Stimulated activated CD4-positive, alpha-beta T cell treated with anti-CD3 and anti-CD28 coated beads, Interleukin-1b, Interleukin-23, amount 100 ng/mL, for 4 hours (primary cell): ENCODE data around the gene CDH4.

ENCODE experiments used
- DNase-seq, 2 donors: peaks; one replicate each; pipeline ENCODE4 v3.0.0-alpha.2; 2020; ENCODE audit warnings: low read depth in 2 of 2

The CDH4 gene

DNA sequence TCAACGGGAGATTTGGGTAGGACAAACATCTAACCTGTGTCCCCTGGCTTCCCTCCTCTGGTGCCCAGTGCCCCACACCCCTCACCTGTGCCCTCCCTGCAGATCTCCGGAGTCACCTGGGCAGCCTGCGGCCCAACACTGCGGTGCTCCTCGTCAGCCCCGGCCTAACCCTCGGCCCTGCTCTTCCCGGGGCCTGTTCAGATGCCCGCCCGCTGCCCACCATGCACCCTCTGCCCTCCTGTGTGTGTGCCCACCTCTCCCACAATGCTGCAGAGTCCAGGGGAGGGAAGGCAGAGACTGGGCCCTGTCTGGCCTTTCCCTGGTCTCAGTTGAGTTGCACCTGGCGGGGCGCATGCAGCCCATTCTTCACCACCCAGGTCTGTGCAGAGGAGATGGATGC lies 349.3 kb downstream of the CDH4 start:
- DNase-seq, result no peak

DNA sequence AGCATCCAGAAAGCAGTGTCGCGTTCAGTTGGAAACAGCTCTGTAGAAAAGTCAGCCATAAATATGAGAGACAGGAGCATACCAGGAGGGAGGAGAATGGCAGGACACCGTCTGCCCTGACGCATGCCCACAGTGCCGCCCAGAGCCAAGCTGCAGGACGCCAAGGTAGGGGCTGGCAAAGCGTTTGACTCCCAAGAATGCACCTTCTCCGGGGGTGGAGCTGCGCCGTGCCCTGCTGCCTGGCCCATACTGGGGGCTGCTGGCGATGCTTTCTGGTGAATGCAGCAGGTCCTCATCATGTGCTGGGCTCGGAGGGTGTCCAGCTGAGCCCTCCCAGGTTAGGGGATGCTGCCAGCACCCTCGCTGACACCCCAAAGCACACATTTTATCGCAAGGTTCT lies 349.8 kb downstream of the CDH4 start:
- DNase-seq, result no peak

DNA sequence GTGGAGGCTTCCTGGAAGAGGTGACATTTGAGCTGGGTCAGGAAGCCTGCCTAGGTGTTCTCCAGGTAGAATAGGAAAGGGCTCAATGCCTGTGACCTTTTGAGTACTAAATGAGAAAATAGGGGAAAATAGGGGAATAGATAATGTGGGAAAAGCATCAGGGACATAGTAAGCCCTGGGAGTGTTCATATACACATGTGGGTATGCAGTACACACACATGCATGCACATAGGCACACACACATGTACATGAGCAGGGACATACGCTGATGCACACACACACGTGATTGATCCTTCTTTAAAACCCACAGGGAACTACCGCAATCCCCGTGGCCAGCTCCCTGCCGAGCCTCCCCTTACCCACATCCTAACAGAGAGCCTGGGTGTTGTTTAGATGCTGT lies 351.7 kb downstream of the CDH4 start:
- DNase-seq, result no peak

DNA sequence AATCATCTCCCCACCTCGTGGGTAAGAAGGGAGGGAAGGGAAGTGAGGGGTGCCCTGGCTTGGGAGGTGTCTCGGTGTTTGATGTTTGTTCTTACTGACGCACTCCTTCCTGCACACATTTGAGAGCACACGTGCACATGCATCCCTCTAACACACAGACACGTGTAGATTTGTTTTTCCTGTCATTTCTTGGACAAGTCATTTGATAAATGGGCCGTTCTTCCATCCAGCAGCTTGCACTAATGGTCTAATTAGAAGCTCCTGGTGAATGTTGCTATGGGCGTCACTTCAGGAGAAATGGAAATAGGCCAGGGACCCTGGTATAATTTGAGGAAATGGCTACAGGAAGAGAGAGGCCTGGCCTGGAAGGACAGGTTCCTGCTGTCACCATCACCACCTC lies 352.5 kb downstream of the CDH4 start:
- no peak for DNase-seq

DNA sequence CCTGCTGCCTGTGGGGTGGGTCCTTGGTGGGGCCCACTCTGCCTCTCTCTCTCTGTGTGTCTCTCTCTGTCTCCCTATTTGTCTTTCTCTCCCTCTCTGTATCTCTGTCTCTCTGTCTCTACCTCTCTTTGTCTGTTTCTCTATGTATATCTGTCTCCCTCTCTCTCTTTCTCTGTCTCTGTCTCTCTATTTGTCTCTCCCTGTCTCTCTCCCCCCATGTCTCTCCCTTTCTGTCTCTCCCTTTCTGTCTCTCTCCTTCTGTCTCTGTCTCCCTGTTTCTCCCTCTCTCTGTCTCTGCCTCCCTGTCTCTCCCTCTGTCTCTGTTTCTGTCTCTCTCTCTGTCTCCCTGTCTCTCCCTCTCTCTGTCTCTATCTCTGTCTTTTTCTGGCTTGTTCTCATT lies 353.2 kb downstream of the CDH4 start:
- DNase-seq, result no peak

DNA sequence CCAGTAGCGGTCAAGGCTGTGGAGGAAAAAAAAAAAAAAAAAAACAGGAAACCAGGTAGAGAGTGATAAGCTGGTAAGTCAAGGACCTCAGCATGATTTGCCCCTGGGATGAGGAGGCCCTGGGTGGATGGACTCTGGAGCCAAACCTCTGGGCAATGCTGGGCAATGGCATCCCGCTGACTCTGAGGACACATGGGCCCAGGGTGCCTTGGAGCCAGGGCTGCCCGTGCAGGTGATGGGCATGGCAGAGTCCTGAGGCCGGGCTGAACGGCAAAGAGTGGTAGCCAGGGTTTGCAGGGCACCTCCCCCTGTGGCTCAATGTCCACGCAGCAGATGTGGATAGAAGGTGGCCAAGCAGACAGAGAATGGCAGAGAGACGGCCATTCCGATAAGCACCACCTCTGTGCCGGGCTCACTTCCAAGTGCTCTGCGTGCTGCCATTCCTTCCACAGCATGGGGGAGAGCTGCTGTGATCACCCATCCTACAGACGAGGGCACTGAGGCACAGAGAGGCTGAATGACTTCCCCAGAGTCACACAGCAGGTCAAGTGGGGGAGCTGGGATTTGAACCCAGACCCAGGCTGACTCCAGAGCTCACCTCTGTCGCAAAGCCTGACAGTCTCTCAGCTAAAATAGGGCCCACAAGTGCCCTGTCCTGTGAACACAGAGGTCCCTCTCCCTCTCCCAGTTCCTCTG lies 353.9 kb downstream of the CDH4 start:
- no peak for DNase-seq

DNA sequence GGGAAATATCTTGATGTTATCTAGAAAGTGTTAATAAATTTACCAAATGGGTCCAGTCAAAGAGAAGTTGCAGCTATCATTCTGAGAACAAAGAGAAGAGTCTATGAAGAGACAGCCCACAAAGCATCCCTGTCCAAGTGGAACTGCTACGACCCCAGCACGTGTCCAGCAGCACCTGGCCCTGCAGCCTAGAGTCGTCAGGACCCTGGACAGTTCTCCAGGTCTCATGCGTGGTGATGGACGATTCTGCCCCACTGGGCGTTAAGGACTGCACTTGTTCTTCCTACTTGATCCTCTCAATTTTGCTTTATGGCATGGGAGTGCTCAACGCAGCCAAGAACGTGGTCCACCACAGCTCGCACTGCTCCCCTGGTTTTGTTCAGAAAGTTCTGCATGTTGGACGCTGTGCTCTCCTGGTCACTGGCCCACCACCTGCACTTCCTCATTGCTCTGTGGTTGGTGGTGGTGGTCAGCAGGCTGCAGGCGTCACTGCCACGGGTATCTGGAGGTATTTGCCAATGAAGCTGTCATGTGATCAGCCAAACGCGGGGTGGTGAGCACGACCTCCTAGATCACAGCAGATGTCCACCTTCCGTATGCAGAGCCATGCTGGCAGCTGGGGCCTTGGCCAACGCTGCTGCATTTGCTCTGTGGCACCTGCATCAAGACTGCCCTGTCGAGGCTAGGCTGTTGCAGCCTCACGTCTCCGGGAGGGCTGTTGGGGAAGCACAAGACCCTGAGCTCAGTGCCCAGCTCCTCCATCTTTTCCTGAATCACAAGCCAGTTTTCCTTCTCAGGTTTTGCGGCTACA lies 356.4 kb downstream of the CDH4 start:
- no peak for DNase-seq

DNA sequence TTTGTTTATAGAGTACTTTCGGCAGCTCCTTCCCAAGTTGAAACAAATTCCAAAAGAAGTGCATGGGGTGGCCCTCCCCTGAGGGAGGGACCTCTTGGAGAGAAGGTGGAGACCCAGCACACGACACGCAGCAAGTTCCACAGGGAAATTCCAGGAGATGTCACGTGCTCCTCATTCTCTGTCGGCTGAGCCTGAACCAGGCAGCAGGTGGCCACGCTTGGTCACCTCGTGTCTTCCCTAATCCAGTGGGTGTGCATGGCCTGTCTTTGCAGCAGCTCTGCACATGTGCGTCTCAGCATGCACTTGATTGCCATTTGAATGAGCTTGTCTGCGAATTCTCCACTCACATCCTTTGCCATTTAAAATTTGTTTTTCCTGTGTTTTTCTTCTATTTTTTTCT lies 357.4 kb downstream of the CDH4 start:
- DNase-seq, result no peak

DNA sequence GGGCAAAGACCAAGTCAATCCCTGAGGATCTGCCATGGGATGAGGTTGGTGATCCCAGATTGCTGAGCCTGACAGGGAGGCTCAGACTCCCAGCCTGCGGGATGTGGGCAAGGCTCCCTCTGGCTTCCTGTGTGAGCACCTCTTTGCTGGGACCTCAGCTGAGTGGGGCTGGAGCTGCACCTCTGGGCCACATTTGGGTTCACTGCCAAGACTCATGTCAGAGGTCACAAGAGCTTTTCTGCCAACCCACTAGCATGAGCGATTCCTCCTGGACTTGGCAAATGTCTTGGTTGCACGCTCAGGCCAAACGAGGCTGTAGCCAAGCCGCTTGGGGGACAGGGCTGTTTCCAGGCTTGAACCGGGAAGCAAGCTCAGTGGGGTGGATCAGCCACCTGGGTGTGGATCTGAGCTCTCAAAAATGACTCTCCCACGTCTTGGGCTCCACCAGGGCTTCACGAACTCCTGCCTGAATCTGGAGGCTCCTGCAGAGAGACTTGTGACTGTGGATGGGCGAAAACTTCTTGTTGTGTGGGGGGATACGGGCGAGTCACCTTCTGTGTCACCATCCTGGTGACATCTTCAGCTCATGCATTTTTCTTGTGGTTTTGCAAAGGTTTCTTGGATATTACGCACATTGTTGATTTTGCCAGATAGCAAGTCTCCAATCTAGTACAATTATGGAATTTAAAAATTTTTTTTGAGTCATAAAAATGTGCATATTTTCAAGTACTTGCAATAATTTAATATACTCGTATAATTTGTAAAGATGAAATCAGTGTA lies 359.5 kb downstream of the CDH4 start:
- DNase-seq, result no peak

DNA sequence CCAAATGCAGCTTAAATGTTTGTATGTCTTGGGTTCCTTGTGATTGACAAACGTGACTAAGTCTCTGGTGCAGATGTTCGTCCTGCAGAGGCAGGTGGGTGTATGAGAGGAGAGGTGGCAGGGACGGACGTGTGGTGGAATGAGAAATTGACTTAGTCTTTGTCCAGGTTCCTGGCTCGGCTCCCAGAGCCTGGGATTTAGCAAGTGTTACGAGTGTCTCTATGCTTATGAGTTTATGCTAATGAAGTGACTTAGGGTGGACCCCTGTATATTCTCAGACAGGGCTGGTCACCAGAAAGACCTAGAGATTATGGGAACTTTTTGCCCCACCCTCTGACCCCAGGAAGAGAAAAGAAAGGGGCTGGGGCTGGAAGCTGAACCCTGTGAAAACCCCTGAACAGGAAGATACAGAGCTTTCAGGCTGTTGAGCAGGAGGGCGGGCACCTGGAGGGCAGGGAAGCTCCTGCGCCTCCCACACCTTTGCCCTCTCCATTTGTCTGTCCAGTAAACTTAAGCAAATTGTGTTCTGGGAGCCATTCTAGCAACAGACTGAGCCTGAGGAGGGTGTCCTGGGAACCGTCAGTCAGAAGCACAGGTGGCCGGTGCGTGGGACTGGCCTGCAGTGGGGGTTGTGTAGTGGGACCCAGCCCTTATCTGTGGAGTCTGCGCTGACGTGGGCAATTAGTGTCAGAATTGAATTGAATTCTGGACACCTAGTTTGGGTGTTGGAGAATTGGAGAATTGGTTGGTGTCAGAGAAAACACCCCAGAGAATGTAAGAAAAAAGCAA lies 362.1 kb downstream of the CDH4 start:
- DNase-seq, result no peak

DNA sequence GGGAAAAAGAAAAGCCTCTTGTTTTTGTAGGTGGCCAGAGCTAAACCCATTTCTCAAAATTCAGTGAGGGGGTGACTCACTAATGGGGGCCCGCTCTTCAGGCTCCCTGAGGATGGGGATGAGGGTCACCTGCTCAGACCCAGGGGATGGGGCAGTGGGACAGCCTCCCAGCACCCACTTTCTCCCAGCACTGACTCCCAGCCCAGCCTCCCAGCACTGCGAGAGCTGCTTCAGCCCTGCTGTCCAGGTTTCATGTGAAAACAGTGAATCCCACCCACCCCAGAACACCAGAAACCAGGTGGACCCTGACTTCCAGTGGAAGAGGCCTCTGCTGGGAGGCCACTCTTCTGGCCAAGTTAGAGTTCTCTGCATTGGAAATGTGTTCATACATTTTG lies 362.6 kb downstream of the CDH4 start:
- no peak for DNase-seq

DNA sequence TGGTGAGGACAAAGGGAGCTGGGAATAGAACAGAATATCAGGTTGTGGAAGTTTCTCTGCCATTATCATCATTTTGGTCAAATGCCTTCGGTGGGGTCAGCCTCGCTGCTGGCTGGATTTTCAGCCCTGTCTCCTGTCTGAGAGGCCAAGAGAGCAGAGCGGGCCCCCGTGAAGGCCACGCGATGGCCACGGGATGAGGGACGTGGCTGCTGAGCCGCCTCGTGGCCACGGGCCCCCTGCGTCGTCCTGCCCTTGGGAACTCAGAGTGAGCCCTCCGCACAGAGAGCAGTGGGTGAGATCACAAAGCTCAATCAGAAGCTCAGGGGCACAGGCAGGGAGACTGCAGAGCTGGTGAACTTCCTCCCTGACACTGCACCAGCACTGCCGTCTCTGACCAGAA lies 363.7 kb downstream of the CDH4 start:
- DNase-seq, result no peak

DNA sequence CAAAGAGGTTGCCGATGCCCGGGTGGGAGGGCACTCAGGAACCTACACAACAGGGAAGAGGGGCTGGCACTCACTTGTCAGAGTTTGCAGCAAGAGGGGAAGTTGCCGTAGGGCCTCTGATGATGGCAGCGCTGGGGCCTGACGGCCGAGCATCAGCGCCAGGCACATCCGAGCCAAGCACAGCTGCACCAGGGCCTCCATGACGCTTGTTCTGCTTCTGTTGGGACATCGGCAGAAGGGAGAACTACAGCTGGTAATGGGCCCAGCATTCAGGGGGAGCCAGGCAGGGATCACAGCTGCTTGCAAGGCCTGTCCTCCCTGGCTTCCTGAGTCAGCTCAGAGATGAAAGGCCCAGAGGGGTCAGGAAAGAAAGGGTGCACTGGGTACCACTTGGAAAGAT lies 367.7 kb downstream of the CDH4 start:
- no peak for DNase-seq

DNA sequence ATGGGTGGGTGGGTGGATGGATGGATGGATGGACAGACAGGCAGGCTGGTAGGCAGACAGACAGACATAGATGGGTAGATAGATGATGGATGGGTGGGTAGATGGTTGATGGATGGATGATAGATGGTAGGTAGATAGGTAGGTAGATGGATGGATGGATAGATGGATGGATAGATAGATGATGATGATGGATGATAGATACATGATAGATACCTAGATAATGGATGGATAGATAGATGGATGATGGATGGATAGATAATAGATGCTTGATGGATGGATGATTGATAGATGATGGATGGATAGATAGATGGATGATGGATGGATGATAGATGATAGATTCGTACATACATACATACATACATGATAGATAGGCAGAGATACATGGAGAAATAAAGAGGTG lies 368.1 kb downstream of the CDH4 start:
- no peak for DNase-seq

DNA sequence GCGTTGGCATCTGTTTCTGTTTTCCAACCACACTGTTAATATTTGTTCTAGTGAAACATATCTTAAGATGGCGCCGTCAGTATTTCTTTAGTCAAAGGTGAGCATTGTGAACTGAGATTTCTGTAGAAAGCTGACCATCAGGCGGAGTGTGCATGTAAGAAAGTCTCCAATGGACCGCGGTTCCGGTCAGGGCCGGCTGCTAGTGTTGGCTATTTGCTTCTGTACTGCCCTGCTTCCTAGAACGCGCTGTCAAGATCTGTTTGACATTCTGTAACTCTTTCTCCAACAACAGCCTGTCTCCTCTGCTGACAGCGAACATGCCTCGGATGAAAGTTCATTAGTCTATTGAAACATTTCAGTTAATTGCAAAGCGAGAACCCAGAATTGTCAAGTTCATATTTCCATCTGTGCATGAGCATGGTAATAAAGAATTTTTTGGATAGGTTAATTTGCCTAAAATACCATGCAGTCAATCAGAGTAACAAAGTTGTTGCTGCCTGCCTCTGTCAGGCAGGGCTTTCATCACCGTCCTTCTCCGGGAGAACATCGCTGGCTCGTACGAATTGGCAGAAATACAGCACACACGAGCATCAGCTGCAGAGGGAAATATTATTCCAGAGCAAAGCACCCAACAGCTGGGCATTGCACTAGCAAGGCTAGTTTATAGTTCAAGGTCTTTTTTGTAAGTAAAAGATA lies 369.1 kb downstream of the CDH4 start:
- DNase-seq, result no peak

DNA sequence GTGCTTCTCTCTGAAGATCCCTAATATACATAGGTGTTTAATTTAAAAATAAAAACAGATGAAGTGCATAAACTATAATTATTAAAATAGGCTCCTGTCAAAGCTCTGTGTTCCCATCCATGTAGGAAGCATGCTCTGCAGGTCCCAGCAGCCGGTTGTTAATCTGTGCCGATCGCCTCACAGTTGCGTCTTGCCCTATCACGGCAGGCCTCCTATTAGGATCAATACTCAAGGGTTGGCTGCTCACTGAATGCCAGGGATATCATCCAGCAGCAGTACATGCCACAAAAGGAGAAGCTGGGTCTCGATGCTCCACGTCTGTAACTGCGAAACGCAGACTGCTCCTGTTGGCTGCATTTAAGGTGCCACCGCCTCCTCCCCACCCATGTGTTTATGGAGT lies 369.8 kb downstream of the CDH4 start:
- no peak for DNase-seq

DNA sequence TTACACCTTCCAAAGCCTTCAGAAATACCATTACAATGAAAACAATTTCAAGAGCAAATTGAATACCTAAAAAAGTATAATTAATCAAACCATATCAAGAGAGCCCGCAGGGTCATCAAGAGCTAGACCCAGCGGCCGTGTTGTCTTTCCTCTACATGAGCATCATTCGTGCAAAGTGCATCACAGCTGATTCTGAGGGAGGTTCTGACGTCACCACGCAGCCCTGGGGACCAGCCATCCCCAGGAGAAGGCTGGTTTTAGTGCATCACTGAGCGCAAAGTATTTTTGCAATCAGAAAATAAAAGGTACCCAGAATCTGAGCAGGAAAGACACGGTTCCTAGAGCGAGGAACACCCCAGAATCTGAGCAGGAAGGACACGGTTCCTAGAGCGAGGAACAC lies 371.4 kb downstream of the CDH4 start:
- no peak for DNase-seq

DNA sequence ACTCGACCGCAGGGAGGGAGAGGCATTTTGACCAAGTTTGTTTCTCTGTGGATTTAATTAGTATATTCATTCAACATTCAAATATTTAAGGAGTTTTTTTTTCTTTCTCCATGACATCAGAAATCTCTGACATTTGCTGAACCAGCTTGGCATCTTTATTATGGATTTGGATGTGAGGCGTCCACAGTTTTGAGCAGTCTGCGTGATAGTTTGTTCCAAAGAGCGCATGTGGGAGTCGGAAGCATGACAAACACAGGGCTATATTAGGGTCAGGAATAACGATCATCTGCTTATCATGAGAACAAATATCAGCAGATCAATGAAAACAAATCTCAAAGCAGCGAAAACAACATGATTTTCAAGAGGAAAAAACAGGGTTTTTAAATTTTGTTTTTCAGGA lies 373.2 kb downstream of the CDH4 start:
- no peak for DNase-seq

DNA sequence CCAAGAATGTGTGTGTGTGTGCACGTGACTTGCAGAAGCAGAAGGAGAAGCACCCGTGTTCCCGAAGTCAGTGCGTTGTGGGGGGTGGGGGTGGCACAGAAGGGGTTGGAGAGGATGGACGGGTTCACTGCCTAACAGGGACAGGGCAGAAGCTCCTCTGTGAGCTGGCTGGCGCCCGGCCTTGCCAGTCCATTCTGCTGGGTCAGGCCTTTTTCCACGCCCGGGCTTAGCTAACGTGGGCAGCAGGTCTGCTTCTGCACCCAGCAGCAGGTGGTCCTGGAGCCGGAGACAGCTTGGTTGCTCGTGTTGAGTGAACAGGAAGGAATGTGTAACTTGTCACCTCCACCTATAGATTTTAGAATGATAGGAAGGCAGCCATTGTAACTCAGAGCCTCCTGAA lies 374.4 kb downstream of the CDH4 start:
- DNase-seq, result no peak

DNA sequence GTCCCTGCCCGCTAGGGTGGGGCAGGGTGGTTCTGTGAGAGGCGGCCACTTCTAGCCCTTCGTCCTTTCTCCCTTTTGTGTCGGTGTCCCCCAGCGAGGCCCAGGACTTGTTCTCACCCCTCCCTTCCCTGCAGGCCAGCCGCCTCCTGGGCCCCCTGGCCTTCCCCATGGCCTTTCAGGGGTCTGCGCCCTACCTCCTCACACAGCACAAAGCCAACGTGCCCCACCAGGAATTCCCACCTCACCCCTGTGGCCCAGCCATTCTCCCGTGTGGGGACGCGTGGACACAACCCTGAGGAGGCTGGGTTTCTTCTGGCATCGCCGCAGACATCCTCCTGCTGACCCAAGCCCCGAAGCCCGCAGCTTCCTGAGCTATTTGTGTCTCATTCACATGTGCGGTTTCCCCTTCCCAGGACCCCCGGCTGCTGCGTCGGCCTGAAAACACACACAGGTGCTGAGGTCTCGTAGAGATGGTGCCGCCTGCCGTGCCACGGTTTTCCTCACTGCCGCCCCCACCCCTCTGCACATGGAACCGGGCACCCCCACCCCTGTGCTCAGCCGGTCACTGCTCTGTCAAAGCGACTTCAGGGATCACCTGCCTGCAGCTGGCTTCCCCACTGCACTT lies 375.8 kb downstream of the CDH4 start:
- DNase-seq, result no peak

DNA sequence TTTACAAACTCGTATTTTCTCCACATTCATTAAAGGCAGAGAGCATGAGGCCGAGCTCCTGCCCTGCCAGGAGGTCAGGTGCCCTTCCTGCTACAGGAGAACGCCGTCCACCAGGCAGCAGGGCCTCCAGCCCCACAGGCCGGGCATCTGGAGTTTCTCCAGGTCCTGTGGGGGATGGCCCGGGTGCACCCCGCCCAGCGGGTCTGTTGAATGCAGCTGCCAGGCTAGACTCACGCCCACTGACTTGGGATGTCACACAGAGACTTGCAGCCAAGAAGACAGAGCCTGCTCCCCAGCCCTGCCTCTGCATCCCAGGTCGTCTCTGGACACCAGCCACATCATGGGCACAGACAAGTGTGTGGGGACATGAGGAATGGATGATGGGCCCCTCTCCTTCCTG lies 376.4 kb downstream of the CDH4 start:
- no peak for DNase-seq
